Transverse colon (tissue), 3 donors: Measurements from ENCODE around the gene CD9.

Source experiments
- CTCF ChIP-seq, 5 experiments: fragments of 200-600 bp in 3 of 5; fragments of 450-650 bp in 2 of 5; sonication (generic) in 3 of 5; IDR thresholded peaks; 1 replicate in 2 of 5; 2 replicates in 3 of 5; pipeline ENCODE4 v1.5.1; 2016 to 2017; ENCODE audit warnings: antibody characterized with exemption in 5 of 5, inconsistent platforms in 3 of 5, mild to moderate bottlenecking in 2 of 5, moderate library complexity in 1 of 5
- EP300 ChIP-seq: sonication (generic); formaldehyde crosslinking; IDR thresholded peaks from one replicate; pipeline ENCODE4 v1.6.1; 2017; ENCODE audit warnings: antibody characterized with exemption, low read depth
- POLR2A ChIP-seq: fragments of 450-650 bp; IDR thresholded peaks from one replicate; pipeline ENCODE4 v1.6.1; 2016; ENCODE audit warnings: antibody characterized with exemption, mild to moderate bottlenecking, moderate library complexity

- no peak for TF ChIP-seq CTCF (IDR thresholded peaks at IDR 0.05)
- no peak for TF ChIP-seq EP300
- TF ChIP-seq POLR2A, result peak; percentile 32
Measured at GRCh38 chr12:6228535-6229223, 28.5 kb downstream of the CD9 start.
